OCI-LY3 (cell line): ENCODE measurements around the gene OPHN1.

Experiments used
- H2AFZ ChIP-seq: fragments of 200-600, 300-600 bp; shearing (Covaris generic); 2 replicates; pipeline ENCODE4 v1.6.0; 2014; ENCODE audit warnings: antibody characterized with exemption, low read depth, low read length
- H3K27ac ChIP-seq: fragments of 200-600, 300-600 bp; sonication (generic); 2 replicates; pipeline ENCODE4 v1.5.1; 2014; ENCODE audit warnings: mild to moderate bottlenecking, low read length, moderate library complexity, mixed read lengths
- H3K27me3 ChIP-seq: fragments of 200-600, 300-600 bp; sonication (generic); 2 replicates; pipeline ENCODE4 v1.6.1; 2014; ENCODE audit warnings: low read depth, low read length, mixed read lengths
- H3K36me3 ChIP-seq: fragments of 200-600, 300-600 bp; sonication (generic); replicated peaks from 2 replicates; pipeline ENCODE3; 2014; ENCODE audit warnings: low read depth, low read length, mixed read lengths
- H3K4me1 ChIP-seq: fragments of 300-600, 200-600 bp; sonication (generic); 2 replicates; pipeline ENCODE4 v1.6.1; 2014; ENCODE audit warnings: low read length, mixed read lengths
- H3K4me2 ChIP-seq: fragments of 200-600, 300-600 bp; sonication (generic); 2 replicates; pipeline ENCODE4 v1.6.1; 2014; ENCODE audit warnings: low read length, mixed read lengths
- H3K4me3 ChIP-seq: fragments of 300-600, 200-600 bp; sonication (generic); 2 replicates; pipeline ENCODE4 v1.5.1; 2014; ENCODE audit warnings: antibody characterized with exemption, mild to moderate bottlenecking, low read length, moderate library complexity
- H3K79me2 ChIP-seq: fragments of 300-600, 200-600 bp; shearing (Covaris generic); 2 replicates; pipeline ENCODE4 v1.6.1; 2014; ENCODE audit warnings: mild to moderate bottlenecking, low read length, mixed read lengths
- H3K9ac ChIP-seq: fragments of 300-600, 200-600 bp; shearing (Covaris generic); 2 replicates; pipeline ENCODE4 v1.6.0; 2014; ENCODE audit warnings: mild to moderate bottlenecking, low read length, moderate library complexity
- H3K9me3 ChIP-seq: fragments of 200-600, 300-600 bp; shearing (Covaris generic); 2 replicates; pipeline ENCODE4 v1.6.1; 2014; ENCODE audit warnings: low read length, mixed read lengths; ENCODE audit not compliant: insufficient read depth
- H4K20me1 ChIP-seq: fragments of 200-600, 300-600 bp; sonication (generic); 2 replicates; pipeline ENCODE4 v1.6.1; 2016; ENCODE audit warnings: low read length, mixed read lengths; ENCODE audit not compliant: insufficient read depth
- EZH2phosphoT487 ChIP-seq: fragments of 200-600 bp; shearing (Covaris generic); IDR thresholded peaks from 2 replicates; pipeline ENCODE4 v1.6.1; 2018; ENCODE audit warnings: antibody characterized with exemption, mixed run types, low read depth
- TF ChIP-seq, protein P1 (sequence below): fragments of 200-600, 300-600 bp; sonication (generic); IDR thresholded peaks from 2 replicates; pipeline ENCODE4 v1.5.1; 2014; ENCODE audit warnings: antibody characterized with exemption, low read length, low read depth

The OPHN1 gene

DNA sequence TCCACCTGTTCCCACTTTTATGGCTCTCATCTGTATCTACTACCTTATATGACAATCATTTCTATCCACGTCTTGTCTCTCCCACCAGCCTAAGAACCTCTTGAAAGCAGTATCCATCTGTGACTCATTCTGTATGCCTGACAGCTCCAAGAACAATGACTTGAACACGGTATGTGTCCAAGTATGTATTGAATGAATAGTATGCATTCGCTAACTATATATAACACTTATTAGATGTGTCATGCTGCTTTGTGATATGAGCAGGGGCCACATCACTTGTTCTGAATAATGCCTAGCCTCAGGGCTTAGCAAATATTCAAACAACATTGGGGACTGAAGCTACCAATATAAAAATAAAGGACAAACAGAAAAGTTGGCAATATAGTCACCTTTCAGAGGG, 4.9 kb downstream of the OPHN1 start:
- H3K4me3 ChIP-seq, result no peak overlapping the region
- H3K36me3 ChIP-seq, result no peaks in the 10 kb centered on the region
- no peaks in the 10 kb centered on the region for H4K20me1 ChIP-seq
- no peaks in the 10 kb centered on the region for H3K4me1 ChIP-seq
- H3K9ac ChIP-seq, result no peak overlapping the region
- no peak overlapping the region for H2AFZ ChIP-seq
- no peak overlapping the region for H3K27ac ChIP-seq
- no peaks in the 10 kb centered on the region for H3K27me3 ChIP-seq
- no peaks in the 10 kb centered on the region for H3K9me3 ChIP-seq
- H3K4me2 ChIP-seq, result no peak overlapping the region
- no peaks in the 10 kb centered on the region for H3K79me2 ChIP-seq
- TF ChIP-seq, protein P1, sequence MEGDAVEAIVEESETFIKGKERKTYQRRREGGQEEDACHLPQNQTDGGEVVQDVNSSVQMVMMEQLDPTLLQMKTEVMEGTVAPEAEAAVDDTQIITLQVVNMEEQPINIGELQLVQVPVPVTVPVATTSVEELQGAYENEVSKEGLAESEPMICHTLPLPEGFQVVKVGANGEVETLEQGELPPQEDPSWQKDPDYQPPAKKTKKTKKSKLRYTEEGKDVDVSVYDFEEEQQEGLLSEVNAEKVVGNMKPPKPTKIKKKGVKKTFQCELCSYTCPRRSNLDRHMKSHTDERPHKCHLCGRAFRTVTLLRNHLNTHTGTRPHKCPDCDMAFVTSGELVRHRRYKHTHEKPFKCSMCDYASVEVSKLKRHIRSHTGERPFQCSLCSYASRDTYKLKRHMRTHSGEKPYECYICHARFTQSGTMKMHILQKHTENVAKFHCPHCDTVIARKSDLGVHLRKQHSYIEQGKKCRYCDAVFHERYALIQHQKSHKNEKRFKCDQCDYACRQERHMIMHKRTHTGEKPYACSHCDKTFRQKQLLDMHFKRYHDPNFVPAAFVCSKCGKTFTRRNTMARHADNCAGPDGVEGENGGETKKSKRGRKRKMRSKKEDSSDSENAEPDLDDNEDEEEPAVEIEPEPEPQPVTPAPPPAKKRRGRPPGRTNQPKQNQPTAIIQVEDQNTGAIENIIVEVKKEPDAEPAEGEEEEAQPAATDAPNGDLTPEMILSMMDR, result no peak

- no peaks in the 10 kb centered on the region for H3K4me1 ChIP-seq
- TF ChIP-seq EZH2phosphoT487, result no peak
- TF ChIP-seq, protein P1, result no peak
- H3K9ac ChIP-seq, result no peak overlapping the region
- H3K27me3 ChIP-seq, result no peaks in the 10 kb centered on the region
- no peak overlapping the region for H3K27ac ChIP-seq
- H3K9me3 ChIP-seq, result no peaks in the 10 kb centered on the region
- H3K4me3 ChIP-seq, result no peak overlapping the region
- H3K4me2 ChIP-seq, result no peak overlapping the region
- H3K36me3 ChIP-seq, result no peaks in the 10 kb centered on the region
- no peaks in the 10 kb centered on the region for H4K20me1 ChIP-seq
- no peak overlapping the region for H2AFZ ChIP-seq
- no peaks in the 10 kb centered on the region for H3K79me2 ChIP-seq
Measured at GRCh38 chrX:68424719-68425118, 8.6 kb downstream of the OPHN1 start.

DNA sequence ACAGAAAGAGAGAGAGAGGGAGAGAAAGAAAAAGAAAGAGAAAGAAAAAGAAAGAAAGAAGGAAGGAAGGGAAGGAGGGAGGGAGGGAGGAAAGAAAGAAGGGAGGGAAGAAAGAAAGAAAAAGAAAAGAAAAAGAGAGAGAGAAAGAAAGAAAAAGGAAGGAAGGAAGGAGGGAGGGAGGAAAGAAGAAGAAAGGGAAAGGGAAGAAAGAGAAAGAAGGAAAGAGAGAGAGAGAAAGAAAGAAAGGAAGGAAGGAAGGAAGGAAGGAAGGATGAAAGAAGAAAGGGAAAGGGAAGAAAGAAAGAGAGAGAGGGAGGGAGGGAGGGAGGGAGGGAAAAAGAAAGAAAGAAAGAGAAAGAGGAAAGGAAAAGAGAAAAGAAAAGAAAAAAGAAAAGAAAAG, 10.8 kb downstream of the OPHN1 start:
- Histone ChIP-seq H3K4me2 (no peak overlapping the region), H3K36me3 (no peaks in the 10 kb centered on the region), H3K27me3 (no peaks in the 10 kb centered on the region), H3K79me2 (no peaks in the 10 kb centered on the region), H3K9ac (no peak overlapping the region), H3K4me1 (no peaks in the 10 kb centered on the region), H2AFZ (no peak overlapping the region), H3K9me3 (no peaks in the 10 kb centered on the region), H4K20me1 (no peaks in the 10 kb centered on the region), H3K4me3 (no peak overlapping the region), H3K27ac (no peak overlapping the region)
- no peak for TF ChIP-seq EZH2phosphoT487
- TF ChIP-seq, protein P1, result no peak

DNA sequence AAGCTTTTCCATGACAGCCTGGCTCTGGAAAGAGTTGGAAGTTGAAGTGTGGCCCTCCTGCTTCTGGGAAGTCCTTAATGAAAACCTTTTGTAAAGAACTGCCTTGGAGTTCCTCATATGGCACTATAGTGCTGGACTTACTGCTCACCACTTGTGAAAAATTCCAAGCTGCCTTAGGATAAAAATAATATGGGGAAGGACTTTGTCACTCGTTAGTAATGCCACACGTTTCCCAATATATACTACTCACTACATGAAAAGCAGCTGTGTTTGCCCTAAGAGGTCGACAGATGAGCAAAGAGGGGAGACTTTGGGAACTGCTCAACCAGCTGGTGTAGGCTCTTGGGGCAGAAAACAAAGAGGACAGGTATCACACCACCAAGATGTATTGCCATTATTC, 11.7 kb downstream of the OPHN1 start:
- Histone ChIP-seq H3K27me3 (no peaks in the 10 kb centered on the region), H4K20me1 (no peaks in the 10 kb centered on the region), H3K36me3 (no peaks in the 10 kb centered on the region), H3K4me1 (no peaks in the 10 kb centered on the region), H3K4me3 (no peak overlapping the region), H3K4me2 (no peak overlapping the region), H2AFZ (no peak overlapping the region), H3K9ac (no peak overlapping the region), H3K9me3 (no peaks in the 10 kb centered on the region), H3K27ac (no peak overlapping the region), H3K79me2 (no peaks in the 10 kb centered on the region)
- TF ChIP-seq, protein P1, result no peak
- no peak for TF ChIP-seq EZH2phosphoT487
